Measurements from ENCODE around the gene EFCAB13.

DNA sequence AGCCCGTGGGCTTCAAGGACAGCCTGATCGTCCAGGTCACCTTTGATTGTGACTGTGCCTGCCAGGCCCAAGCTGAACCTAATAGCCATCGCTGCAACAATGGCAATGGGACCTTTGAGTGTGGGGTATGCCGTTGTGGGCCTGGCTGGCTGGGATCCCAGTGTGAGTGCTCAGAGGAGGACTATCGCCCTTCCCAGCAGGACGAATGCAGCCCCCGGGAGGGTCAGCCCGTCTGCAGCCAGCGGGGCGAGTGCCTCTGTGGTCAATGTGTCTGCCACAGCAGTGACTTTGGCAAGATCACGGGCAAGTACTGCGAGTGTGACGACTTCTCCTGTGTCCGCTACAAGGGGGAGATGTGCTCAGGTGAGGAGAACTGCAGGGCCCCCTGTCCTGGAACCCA is 31.5 kb upstream of the EFCAB13 start:
- TF ChIP-seq, protein P1, sequence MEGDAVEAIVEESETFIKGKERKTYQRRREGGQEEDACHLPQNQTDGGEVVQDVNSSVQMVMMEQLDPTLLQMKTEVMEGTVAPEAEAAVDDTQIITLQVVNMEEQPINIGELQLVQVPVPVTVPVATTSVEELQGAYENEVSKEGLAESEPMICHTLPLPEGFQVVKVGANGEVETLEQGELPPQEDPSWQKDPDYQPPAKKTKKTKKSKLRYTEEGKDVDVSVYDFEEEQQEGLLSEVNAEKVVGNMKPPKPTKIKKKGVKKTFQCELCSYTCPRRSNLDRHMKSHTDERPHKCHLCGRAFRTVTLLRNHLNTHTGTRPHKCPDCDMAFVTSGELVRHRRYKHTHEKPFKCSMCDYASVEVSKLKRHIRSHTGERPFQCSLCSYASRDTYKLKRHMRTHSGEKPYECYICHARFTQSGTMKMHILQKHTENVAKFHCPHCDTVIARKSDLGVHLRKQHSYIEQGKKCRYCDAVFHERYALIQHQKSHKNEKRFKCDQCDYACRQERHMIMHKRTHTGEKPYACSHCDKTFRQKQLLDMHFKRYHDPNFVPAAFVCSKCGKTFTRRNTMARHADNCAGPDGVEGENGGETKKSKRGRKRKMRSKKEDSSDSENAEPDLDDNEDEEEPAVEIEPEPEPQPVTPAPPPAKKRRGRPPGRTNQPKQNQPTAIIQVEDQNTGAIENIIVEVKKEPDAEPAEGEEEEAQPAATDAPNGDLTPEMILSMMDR (IDR thresholded peaks at IDR 0.05) = no peak
- TF ChIP-seq, protein P2, sequence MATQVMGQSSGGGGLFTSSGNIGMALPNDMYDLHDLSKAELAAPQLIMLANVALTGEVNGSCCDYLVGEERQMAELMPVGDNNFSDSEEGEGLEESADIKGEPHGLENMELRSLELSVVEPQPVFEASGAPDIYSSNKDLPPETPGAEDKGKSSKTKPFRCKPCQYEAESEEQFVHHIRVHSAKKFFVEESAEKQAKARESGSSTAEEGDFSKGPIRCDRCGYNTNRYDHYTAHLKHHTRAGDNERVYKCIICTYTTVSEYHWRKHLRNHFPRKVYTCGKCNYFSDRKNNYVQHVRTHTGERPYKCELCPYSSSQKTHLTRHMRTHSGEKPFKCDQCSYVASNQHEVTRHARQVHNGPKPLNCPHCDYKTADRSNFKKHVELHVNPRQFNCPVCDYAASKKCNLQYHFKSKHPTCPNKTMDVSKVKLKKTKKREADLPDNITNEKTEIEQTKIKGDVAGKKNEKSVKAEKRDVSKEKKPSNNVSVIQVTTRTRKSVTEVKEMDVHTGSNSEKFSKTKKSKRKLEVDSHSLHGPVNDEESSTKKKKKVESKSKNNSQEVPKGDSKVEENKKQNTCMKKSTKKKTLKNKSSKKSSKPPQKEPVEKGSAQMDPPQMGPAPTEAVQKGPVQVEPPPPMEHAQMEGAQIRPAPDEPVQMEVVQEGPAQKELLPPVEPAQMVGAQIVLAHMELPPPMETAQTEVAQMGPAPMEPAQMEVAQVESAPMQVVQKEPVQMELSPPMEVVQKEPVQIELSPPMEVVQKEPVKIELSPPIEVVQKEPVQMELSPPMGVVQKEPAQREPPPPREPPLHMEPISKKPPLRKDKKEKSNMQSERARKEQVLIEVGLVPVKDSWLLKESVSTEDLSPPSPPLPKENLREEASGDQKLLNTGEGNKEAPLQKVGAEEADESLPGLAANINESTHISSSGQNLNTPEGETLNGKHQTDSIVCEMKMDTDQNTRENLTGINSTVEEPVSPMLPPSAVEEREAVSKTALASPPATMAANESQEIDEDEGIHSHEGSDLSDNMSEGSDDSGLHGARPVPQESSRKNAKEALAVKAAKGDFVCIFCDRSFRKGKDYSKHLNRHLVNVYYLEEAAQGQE (IDR thresholded peaks at IDR 0.05; ENCODE audit: insufficient read depth in 1 of 2, low read depth in 2 of 2, low read length in 1 of 2) = no peak
- no peak for TF ChIP-seq POLR2AphosphoS5 (IDR thresholded peaks at IDR 0.05; ENCODE audit: low read depth, low read length)
- no peak for TF ChIP-seq TCF7L2 (IDR thresholded peaks at IDR 0.05; ENCODE audit: low read depth, low read length)
